Right lobe of liver (tissue), 4 donors: ENCODE data around the gene F8.

ENCODE experiments used
- POLR2A ChIP-seq: fragments of 450-650 bp; IDR thresholded peaks from one replicate; pipeline ENCODE4 v1.6.1; 2017; ENCODE audit warnings: antibody characterized with exemption, mild to moderate bottlenecking
- TF ChIP-seq, protein P1 (sequence below), 4 donors: fragments of 200-600 bp in 3 of 4; fragments of 450-650 bp in 1 of 4; IDR thresholded peaks; one replicate each; pipeline versions ENCODE4 v1.5.1 to v1.8.0; 2016 to 2022; ENCODE audit warnings: antibody characterized with exemption in 4 of 4, mild to moderate bottlenecking in 2 of 4
- donor health status: DM: no; HTN: no; CAD: no.
- donor health status: DM: no; HTN: no; CAD: no.
- donor health status: DM: no; HTN: yes; CAD: no.

DNA sequence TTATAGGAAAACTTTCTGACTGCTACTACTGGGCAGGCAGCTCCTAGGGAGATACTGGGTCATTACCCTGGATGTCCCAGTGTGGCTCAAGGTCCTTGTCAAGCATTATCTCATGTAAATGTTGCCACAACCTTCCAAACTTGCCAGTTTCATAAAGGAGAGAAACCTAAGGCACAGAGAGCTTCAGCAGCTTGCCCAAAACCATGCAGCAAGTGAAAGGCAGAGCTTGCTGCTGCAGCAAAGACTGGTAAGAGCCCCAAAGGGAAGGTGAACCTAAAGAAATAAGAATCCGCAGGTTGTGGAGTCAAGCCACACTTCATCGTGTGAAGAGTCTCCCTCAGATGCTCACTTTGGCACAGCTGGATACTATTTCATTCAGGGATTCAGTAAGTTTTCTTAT is 219.6 kb downstream of the F8 start:
- no peak for TF ChIP-seq POLR2A
- TF ChIP-seq, protein P1, sequence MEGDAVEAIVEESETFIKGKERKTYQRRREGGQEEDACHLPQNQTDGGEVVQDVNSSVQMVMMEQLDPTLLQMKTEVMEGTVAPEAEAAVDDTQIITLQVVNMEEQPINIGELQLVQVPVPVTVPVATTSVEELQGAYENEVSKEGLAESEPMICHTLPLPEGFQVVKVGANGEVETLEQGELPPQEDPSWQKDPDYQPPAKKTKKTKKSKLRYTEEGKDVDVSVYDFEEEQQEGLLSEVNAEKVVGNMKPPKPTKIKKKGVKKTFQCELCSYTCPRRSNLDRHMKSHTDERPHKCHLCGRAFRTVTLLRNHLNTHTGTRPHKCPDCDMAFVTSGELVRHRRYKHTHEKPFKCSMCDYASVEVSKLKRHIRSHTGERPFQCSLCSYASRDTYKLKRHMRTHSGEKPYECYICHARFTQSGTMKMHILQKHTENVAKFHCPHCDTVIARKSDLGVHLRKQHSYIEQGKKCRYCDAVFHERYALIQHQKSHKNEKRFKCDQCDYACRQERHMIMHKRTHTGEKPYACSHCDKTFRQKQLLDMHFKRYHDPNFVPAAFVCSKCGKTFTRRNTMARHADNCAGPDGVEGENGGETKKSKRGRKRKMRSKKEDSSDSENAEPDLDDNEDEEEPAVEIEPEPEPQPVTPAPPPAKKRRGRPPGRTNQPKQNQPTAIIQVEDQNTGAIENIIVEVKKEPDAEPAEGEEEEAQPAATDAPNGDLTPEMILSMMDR (IDR thresholded peaks at IDR 0.05): no peak
